ENCODE measurements around the gene TTPAL. TPM values are rescaled to one million over a fixed set of nuclear protein-coding genes. Genes with fewer than 3 reads are reported as not detected.

TTPAL gene
- total RNA-seq, 2 experiments from 2014 or later = 5.6 to 18.8 TPM

DNA sequence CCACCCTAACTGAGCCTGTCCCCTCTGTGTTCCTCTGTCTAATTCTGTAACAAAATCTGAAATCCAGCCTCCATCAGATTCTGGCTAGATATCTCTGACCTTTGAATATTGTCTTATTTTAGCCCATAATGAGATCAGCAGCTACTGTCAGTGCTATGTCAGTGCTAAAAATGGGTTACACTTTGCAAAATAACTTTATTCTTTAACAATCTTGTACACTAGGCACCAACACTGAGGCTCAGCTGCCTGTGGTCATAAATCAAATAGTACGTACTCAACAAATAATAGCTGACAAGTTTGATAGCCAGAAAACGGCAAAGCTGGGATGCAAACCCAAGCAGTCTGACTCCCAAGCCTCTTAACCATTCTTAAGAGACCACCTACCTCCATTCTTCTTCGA lies 22.1 kb downstream of the TTPAL start:
- Histone ChIP-seq H3K9me2 (ENCODE audit: insufficient read depth, low read length) (no peaks in the 10 kb centered on the region), H3K4me2 (ENCODE audit: low read length) (no peak overlapping the region), H3K4me3 (ENCODE audit: low read depth, low read length, poor library complexity, severe bottlenecking) (no peak overlapping the region), H3K9me3 (ENCODE audit: low read length) (no peaks in the 10 kb centered on the region), H3K79me2 (ENCODE audit: insufficient read depth, low read depth, low read length) (no peaks in the 10 kb centered on the region), H4K20me1 (ENCODE audit: insufficient read depth, low read length) (no peaks in the 10 kb centered on the region), H2AFZ (ENCODE audit: low read length) (no peak overlapping the region), H3K27ac (ENCODE audit: low read depth, low read length, poor library complexity, severe bottlenecking) (no peak overlapping the region), H3K36me3 (ENCODE audit: insufficient read depth, low read length) (peaks cover 95% of the 10 kb centered on the region), H3K4me1 (ENCODE audit: insufficient read depth, low read length, poor library complexity, severe bottlenecking) (no peaks in the 10 kb centered on the region)
- TF ChIP-seq, protein P1, sequence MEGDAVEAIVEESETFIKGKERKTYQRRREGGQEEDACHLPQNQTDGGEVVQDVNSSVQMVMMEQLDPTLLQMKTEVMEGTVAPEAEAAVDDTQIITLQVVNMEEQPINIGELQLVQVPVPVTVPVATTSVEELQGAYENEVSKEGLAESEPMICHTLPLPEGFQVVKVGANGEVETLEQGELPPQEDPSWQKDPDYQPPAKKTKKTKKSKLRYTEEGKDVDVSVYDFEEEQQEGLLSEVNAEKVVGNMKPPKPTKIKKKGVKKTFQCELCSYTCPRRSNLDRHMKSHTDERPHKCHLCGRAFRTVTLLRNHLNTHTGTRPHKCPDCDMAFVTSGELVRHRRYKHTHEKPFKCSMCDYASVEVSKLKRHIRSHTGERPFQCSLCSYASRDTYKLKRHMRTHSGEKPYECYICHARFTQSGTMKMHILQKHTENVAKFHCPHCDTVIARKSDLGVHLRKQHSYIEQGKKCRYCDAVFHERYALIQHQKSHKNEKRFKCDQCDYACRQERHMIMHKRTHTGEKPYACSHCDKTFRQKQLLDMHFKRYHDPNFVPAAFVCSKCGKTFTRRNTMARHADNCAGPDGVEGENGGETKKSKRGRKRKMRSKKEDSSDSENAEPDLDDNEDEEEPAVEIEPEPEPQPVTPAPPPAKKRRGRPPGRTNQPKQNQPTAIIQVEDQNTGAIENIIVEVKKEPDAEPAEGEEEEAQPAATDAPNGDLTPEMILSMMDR (conservative IDR thresholded peaks at IDR 0.05; ENCODE audit: low read length) = no peak
- TF ChIP-seq EZH2phosphoT487 (IDR thresholded peaks at IDR 0.05; ENCODE audit: borderline replicate concordance, low read depth, low read length) = no peak
- intact Hi-C loops (cut with micrococcal nuclease; ENCODE audit: unreplicated experiment) = no loop called here
- BruUV-seq (replicated peaks) = no TSS peak
- no peak for DNase-seq (ENCODE audit: low spot score)
- POLR2A ChIA-PET = no interaction called here
- CTCF ChIA-PET (ENCODE audit: unreplicated experiment) = no interaction called here

DNA sequence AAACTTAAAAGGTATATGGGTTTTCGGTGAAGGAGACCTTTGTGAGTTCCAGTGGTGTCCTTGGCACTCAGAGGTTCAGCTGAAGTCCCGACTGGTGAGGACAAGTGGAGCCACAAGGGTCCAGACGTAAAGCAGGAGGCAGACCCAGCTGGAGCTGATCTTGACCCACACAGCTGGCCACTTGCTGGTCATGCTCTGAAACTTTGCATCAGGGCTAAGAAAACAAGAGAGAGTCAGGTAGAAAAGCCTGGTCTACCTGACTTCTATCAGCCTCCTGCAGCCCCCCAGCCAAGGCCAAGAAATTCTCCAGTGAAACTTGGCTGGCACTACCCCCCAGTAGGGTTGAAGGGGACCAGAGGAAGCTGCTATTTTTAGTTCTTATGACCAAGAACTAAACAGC lies 24.5 kb downstream of the TTPAL start:
- BruUV-seq (replicated peaks) = no TSS peak
- no peak overlapping the region for H2AFZ ChIP-seq (ENCODE audit: low read length)
- H4K20me1 ChIP-seq (ENCODE audit: insufficient read depth, low read length) = no peaks in the 10 kb centered on the region
- intact Hi-C loops (cut with micrococcal nuclease; ENCODE audit: unreplicated experiment) = no loop called here
- no peak for TF ChIP-seq EZH2phosphoT487 (IDR thresholded peaks at IDR 0.05; ENCODE audit: borderline replicate concordance, low read depth, low read length)
- TF ChIP-seq, protein P1 (conservative IDR thresholded peaks at IDR 0.05; ENCODE audit: low read length) = no peak
- H3K4me3 ChIP-seq (ENCODE audit: low read depth, low read length, poor library complexity, severe bottlenecking) = no peak overlapping the region
- no peak overlapping the region for H3K27ac ChIP-seq (ENCODE audit: low read depth, low read length, poor library complexity, severe bottlenecking)
- no peaks in the 10 kb centered on the region for H3K9me2 ChIP-seq (ENCODE audit: insufficient read depth, low read length)
- H3K79me2 ChIP-seq (ENCODE audit: insufficient read depth, low read depth, low read length) = no peaks in the 10 kb centered on the region
- no peak for DNase-seq (ENCODE audit: low spot score)
- no peaks in the 10 kb centered on the region for H3K4me1 ChIP-seq (ENCODE audit: insufficient read depth, low read length, poor library complexity, severe bottlenecking)
- H3K4me2 ChIP-seq (ENCODE audit: low read length) = no peak overlapping the region
- CTCF ChIA-PET (ENCODE audit: unreplicated experiment) = no interaction called here
- POLR2A ChIA-PET = interaction anchor here (0.6 kb wide), 1 partner anchor 10 kb away, joined by 3 read pairs; no protein-coding TSS in a partner anchor
- no peaks in the 10 kb centered on the region for H3K9me3 ChIP-seq (ENCODE audit: low read length)
- H3K36me3 ChIP-seq (ENCODE audit: insufficient read depth, low read length) = peaks cover 96% of the 10 kb centered on the region

DNA sequence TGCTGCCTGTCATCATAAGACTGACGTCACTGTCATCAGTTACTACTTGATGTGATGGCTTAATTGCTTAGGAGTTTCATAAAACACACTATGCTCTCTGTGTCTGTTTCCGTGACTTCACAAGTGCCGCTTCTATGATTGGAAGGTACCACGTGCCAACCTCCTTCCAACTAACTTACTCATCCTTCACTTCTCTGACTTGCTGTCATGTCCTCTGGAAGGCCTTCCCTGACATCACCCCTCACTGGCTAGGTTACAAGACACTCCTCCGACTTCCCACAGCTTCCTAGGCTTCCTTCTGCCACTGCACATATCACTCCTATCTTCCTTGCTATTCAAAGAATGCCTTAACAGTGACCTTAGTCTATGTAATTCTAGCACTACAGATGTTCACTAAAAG lies 25.8 kb downstream of the TTPAL start:
- CTCF ChIA-PET (ENCODE audit: unreplicated experiment) = interaction anchor here (0.6 kb wide), 1 partner anchor 148 kb away, joined by 3 read pairs; no protein-coding TSS in a partner anchor
- intact Hi-C loops (cut with micrococcal nuclease; ENCODE audit: unreplicated experiment) = no loop called here
- BruUV-seq (replicated peaks) = no TSS peak
- Histone ChIP-seq H3K27ac (ENCODE audit: low read depth, low read length, poor library complexity, severe bottlenecking) (no peak overlapping the region), H3K79me2 (ENCODE audit: insufficient read depth, low read depth, low read length) (no peaks in the 10 kb centered on the region), H3K9me3 (ENCODE audit: low read length) (no peaks in the 10 kb centered on the region), H3K4me3 (ENCODE audit: low read depth, low read length, poor library complexity, severe bottlenecking) (no peak overlapping the region), H3K9me2 (ENCODE audit: insufficient read depth, low read length) (no peaks in the 10 kb centered on the region), H4K20me1 (ENCODE audit: insufficient read depth, low read length) (no peaks in the 10 kb centered on the region), H3K36me3 (ENCODE audit: insufficient read depth, low read length) (peaks cover 92% of the 10 kb centered on the region), H2AFZ (ENCODE audit: low read length) (no peak overlapping the region), H3K4me2 (ENCODE audit: low read length) (no peak overlapping the region), H3K4me1 (ENCODE audit: insufficient read depth, low read length, poor library complexity, severe bottlenecking) (no peaks in the 10 kb centered on the region)
- no peak for DNase-seq (ENCODE audit: low spot score)
- POLR2A ChIA-PET = interaction anchor here (1.0 kb wide), 1 partner anchor 53 kb away, joined by 3 read pairs; no protein-coding TSS in a partner anchor
- no peak for TF ChIP-seq EZH2phosphoT487 (IDR thresholded peaks at IDR 0.05; ENCODE audit: borderline replicate concordance, low read depth, low read length)
- TF ChIP-seq, protein P1 (conservative IDR thresholded peaks at IDR 0.05; ENCODE audit: low read length) = no peak
